ENCODE data around the gene LY86.

LY86 gene

GRCh38 chr6:6680526-6680925 lies 92.0 kb downstream of the LY86 start:
- Histone ChIP-seq H3K79me2 (ENCODE audit: insufficient read depth, low read depth) (no peaks in the 10 kb centered on the region), H3K27me3 (ENCODE audit: insufficient read depth, low read depth) (no peaks in the 10 kb centered on the region), H3K27ac (no peak overlapping the region), H2AFZ (ENCODE audit: low read depth) (no peak overlapping the region), H3K4me3 (IDR thresholded peaks at IDR 0.05; ENCODE audit: insufficient read depth, low read depth, low read length) (no peak overlapping the region), H3K4me1 (ENCODE audit: low read depth, poor library complexity, severe bottlenecking) (peaks cover 8% of the 10 kb centered on the region), H4K20me1 (ENCODE audit: insufficient read depth) (no peaks in the 10 kb centered on the region), H3K9ac (no peak overlapping the region), H3K4me2 (no peak overlapping the region), H3K36me3 (ENCODE audit: insufficient read depth) (no peaks in the 10 kb centered on the region)
- TF ChIP-seq, protein P1, sequence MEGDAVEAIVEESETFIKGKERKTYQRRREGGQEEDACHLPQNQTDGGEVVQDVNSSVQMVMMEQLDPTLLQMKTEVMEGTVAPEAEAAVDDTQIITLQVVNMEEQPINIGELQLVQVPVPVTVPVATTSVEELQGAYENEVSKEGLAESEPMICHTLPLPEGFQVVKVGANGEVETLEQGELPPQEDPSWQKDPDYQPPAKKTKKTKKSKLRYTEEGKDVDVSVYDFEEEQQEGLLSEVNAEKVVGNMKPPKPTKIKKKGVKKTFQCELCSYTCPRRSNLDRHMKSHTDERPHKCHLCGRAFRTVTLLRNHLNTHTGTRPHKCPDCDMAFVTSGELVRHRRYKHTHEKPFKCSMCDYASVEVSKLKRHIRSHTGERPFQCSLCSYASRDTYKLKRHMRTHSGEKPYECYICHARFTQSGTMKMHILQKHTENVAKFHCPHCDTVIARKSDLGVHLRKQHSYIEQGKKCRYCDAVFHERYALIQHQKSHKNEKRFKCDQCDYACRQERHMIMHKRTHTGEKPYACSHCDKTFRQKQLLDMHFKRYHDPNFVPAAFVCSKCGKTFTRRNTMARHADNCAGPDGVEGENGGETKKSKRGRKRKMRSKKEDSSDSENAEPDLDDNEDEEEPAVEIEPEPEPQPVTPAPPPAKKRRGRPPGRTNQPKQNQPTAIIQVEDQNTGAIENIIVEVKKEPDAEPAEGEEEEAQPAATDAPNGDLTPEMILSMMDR (conservative IDR thresholded peaks at IDR 0.05; ENCODE audit: low read depth, low read length), result no peak

DNA sequence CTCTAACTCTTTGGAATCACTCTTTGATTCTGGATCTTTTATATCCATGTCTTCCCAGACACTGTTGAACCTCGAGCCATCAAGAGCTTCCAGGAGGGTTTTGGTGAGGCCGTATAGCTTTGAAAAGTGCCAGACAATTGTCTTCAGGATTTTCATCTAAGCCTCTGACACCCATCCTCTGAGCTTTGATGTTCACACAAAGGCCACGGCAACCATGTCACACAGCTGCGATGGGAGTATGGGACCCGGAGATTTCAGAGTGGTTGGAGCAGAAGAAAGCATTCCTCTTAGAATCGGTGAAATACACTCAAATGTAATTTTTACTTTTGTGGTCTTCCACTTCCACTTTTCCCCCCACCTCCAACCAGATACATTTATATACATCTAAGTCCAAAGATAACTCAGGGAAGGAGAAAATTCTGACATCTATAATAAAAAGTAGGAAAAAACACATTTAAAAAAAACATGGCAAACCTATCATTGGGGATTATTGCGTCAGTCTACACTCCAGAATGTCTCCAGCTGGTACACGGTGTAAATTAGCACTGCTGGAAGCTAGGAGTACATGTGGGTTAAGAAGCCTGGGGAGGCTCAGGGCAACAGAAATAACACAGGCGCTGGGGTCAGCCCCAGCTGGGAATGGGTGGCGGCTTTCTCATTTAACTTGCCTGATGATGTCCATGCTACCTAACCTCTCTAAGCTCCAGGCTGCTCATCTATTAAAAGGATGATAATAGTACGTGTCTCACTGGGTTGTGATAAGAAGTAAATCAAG lies 92.7 kb downstream of the LY86 start:
- H3K27ac ChIP-seq, result no peak overlapping the region
- H3K4me3 ChIP-seq (IDR thresholded peaks at IDR 0.05; ENCODE audit: insufficient read depth, low read depth, low read length), result no peak overlapping the region
- no peaks in the 10 kb centered on the region for H3K27me3 ChIP-seq (ENCODE audit: insufficient read depth, low read depth)
- H3K79me2 ChIP-seq (ENCODE audit: insufficient read depth, low read depth), result no peaks in the 10 kb centered on the region
- no peak overlapping the region for H3K9ac ChIP-seq
- TF ChIP-seq, protein P1 (conservative IDR thresholded peaks at IDR 0.05; ENCODE audit: low read depth, low read length), result no peak
- peaks cover 10% of the 10 kb centered on the region for H3K4me1 ChIP-seq (ENCODE audit: low read depth, poor library complexity, severe bottlenecking)
- H4K20me1 ChIP-seq (ENCODE audit: insufficient read depth), result no peaks in the 10 kb centered on the region
- no peak overlapping the region for H2AFZ ChIP-seq (ENCODE audit: low read depth)
- H3K4me2 ChIP-seq, result no peak overlapping the region
- H3K36me3 ChIP-seq (ENCODE audit: insufficient read depth), result no peaks in the 10 kb centered on the region

DNA sequence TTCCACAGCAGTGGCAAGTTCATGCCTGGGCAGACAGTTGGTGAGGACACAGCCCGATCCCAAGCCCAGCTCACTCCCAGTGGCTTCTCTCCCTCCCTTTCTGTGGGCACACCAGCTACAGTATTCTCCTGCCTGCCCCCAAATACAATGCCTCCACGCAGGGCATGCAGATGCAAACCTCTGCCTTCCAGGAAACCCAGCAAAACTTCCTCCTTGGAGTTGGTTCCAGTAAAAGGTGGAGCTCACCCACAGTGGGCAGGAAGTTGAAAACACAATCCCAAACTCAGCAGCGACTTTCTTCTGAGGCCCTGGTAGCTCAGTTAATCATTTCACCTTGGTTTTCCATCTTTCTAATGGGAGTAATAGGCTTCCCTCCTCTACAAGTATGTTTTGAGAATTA lies 93.7 kb downstream of the LY86 start:
- no peak overlapping the region for H3K4me3 ChIP-seq (IDR thresholded peaks at IDR 0.05; ENCODE audit: insufficient read depth, low read depth, low read length)
- no peak overlapping the region for H3K27ac ChIP-seq
- no peaks in the 10 kb centered on the region for H3K27me3 ChIP-seq (ENCODE audit: insufficient read depth, low read depth)
- H4K20me1 ChIP-seq (ENCODE audit: insufficient read depth), result no peaks in the 10 kb centered on the region
- no peaks in the 10 kb centered on the region for H3K79me2 ChIP-seq (ENCODE audit: insufficient read depth, low read depth)
- H2AFZ ChIP-seq (ENCODE audit: low read depth), result no peak overlapping the region
- no peak overlapping the region for H3K9ac ChIP-seq
- peaks cover 9% of the 10 kb centered on the region for H3K4me1 ChIP-seq (ENCODE audit: low read depth, poor library complexity, severe bottlenecking)
- H3K4me2 ChIP-seq, result no peak overlapping the region
- H3K36me3 ChIP-seq (ENCODE audit: insufficient read depth), result no peaks in the 10 kb centered on the region
- TF ChIP-seq, protein P1 (conservative IDR thresholded peaks at IDR 0.05; ENCODE audit: low read depth, low read length), result no peak

DNA sequence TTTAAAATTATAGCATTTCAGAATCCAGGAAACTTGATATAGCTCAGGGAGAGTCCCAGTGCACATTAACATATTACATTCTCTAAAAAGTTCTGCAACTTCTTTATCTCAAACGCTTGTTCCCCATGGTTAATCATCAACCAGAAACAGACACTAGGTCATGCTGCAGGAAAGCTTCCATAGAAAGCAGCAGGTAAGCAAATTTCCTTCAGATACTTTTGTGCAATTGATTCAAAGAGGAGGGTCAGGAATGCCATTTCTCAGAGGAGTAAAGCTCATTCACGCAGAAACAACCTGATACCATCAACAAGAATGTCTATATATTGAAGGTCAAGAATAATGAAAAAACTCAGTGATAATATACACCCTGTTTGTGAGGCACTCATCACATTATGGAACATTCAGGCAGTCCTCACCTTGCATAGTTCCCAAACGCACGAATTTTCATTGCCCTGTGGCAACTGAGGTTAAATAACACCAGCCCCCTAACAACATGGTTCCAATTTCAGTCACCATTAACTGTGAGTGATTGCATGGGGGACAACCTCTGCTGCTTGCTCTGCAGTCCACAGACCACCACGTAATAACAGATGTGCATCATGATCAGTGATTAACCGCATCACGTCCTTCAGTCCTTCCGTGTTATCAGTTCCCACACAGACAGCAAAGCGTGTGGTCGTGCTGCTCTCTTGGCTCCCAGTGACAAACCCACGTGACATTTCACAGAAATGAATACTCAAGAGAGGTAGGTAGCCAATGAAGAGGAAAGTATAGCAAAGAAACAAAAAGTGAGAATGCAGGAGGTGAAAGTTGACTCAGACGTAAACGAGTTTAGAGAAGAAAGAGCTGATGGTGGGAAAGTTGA lies 95.7 kb downstream of the LY86 start:
- Histone ChIP-seq H3K4me1 (ENCODE audit: low read depth, poor library complexity, severe bottlenecking) (peaks cover 13% of the 10 kb centered on the region), H3K79me2 (ENCODE audit: insufficient read depth, low read depth) (no peaks in the 10 kb centered on the region), H3K27me3 (ENCODE audit: insufficient read depth, low read depth) (no peaks in the 10 kb centered on the region), H3K9ac (no peak overlapping the region), H3K36me3 (ENCODE audit: insufficient read depth) (no peaks in the 10 kb centered on the region), H3K4me2 (no peak overlapping the region), H4K20me1 (ENCODE audit: insufficient read depth) (no peaks in the 10 kb centered on the region), H3K27ac (no peak overlapping the region), H2AFZ (ENCODE audit: low read depth) (no peak overlapping the region), H3K4me3 (IDR thresholded peaks at IDR 0.05; ENCODE audit: insufficient read depth, low read depth, low read length) (no peak overlapping the region)
- TF ChIP-seq, protein P1 (conservative IDR thresholded peaks at IDR 0.05; ENCODE audit: low read depth, low read length), result no peak

All from KMS-11 (cell line).